COLO668 (cell line): ENCODE measurements around the gene MAP3K13.

Experiments used
- DNase-seq: peaks from one replicate; lab custom pipeline; 2025; ENCODE audit not compliant: unreplicated experiment; lab: John Stamatoyannopoulos, UW

MAP3K13 gene

GRCh38 chr3:185362850-185363661, at the start of gene MAP3K13:
TSS of gene MAP3K13 (plus strand) at chr3:185363136. CDS start at chr3:185428582, 65,446 bp downstream.
- DNase-seq = peak; percentile 40

- no peak for DNase-seq
Observed at GRCh38 chr3:185313693-185314246, 49.2 kb upstream of the MAP3K13 start.

GRCh38 chr3:185316740-185317412, 46.1 kb upstream of the MAP3K13 start:
- no peak for DNase-seq

- DNase-seq = no peak
Observed at GRCh38 chr3:185317674-185318073, 45.3 kb upstream of the MAP3K13 start.

GRCh38 chr3:185318141-185318540, 44.8 kb upstream of the MAP3K13 start:
- no peak for DNase-seq

- DNase-seq = no peak
Observed at GRCh38 chr3:185319801-185320200, 43.1 kb upstream of the MAP3K13 start.

GRCh38 chr3:185320949-185321348, 42.0 kb upstream of the MAP3K13 start:
- DNase-seq = no peak

GRCh38 chr3:185322101-185322719, 40.7 kb upstream of the MAP3K13 start:
- no peak for DNase-seq

GRCh38 chr3:185325946-185326791, 36.8 kb upstream of the MAP3K13 start:
- DNase-seq = no peak

GRCh38 chr3:185327062-185327461, 35.9 kb upstream of the MAP3K13 start:
- DNase-seq = no peak

GRCh38 chr3:185328324-185329004, 34.5 kb upstream of the MAP3K13 start:
- no peak for DNase-seq

- no peak for DNase-seq
Observed at GRCh38 chr3:185330238-185330637, 32.7 kb upstream of the MAP3K13 start.

- peak; percentile 29 for DNase-seq
Observed at GRCh38 chr3:185330644-185331043, 32.3 kb upstream of the MAP3K13 start.

GRCh38 chr3:185332026-185332735, 30.8 kb upstream of the MAP3K13 start:
- peak; percentile 3 for DNase-seq

GRCh38 chr3:185335799-185336198, 27.1 kb upstream of the MAP3K13 start:
- DNase-seq = no peak

- peak; percentile 1 for DNase-seq
Observed at GRCh38 chr3:185337231-185337816, 25.6 kb upstream of the MAP3K13 start.

GRCh38 chr3:185339945-185340344, 23.0 kb upstream of the MAP3K13 start:
- DNase-seq = no peak

GRCh38 chr3:185340751-185341150, 22.2 kb upstream of the MAP3K13 start:
- DNase-seq = no peak
